ENCODE data around the gene GAGE1. TPM values are rescaled to one million over a fixed set of nuclear protein-coding genes. Genes with fewer than 3 reads are reported as not detected.

The GAGE1 gene
- total and polyA plus RNA-seq, 7 donors: not detected

DNA sequence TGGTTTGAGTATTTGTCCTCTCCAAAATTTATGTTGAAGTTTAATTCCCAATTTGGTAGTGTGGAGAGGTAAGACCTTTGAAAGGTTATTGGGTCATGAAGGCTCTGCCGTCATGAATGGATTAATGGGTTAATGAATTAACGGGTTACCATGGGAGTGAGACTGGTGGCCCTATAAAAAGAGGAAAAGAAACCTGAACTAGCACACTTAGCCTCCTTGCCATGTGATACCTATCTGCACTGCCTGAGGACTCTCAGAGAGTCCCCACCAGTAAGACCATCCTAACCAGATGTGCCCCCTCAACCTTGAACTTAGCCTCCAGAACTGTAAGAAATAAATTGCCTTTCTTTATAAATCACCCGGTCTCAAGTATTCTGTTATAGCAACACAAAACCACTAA lies 57.7 kb downstream of the GAGE1 start:
- no peak for DNase-seq
- H3K4me1 ChIP-seq: no peaks in the 10 kb centered on the region
- WGBS, 3 donors: 62 to 70% (median 68%) methylated on average over 3 of the region's 3 CpGs
- H3K9me3 ChIP-seq: no peaks in the 10 kb centered on the region
- H3K4me3 ChIP-seq: no peak overlapping the region
- H3K36me3 ChIP-seq (ENCODE audit: insufficient read depth in 1 of 2, low read depth in 1 of 2): no peaks in the 10 kb centered on the region
- H3K27me3 ChIP-seq (ENCODE audit: insufficient read depth in 3 of 3, low read length in 2 of 3): peaks cover 0 to 6% (median 0%) of the 10 kb centered on the region in 3 donors
- intact Hi-C loops (cut with DNase I): no loop called here
- no peak for ATAC-seq
- no peak for TF ChIP-seq CTCF (IDR thresholded peaks at IDR 0.05)
- H3K27ac ChIP-seq: no peak overlapping the region

Other genes starting within 250 kb of the GAGE1 start
- not detected for gene GAGE12C, start 66.8 kb upstream of the GAGE1 start, total RNA-seq
- gene GAGE12C, start 66.8 kb upstream of the GAGE1 start, polyA plus RNA-seq: not detected
- not detected for gene GAGE12D, start 57.3 kb upstream of the GAGE1 start, total RNA-seq
- not detected for gene GAGE12D, start 57.3 kb upstream of the GAGE1 start, polyA plus RNA-seq
- gene GAGE12E, start 47.7 kb upstream of the GAGE1 start, total RNA-seq: not detected
- gene GAGE12E, start 47.7 kb upstream of the GAGE1 start, polyA plus RNA-seq: not detected
- not detected for gene GAGE12F, start 38.2 kb upstream of the GAGE1 start, total RNA-seq
- gene GAGE12F, start 38.2 kb upstream of the GAGE1 start, polyA plus RNA-seq: not detected
- gene GAGE12G, start 28.6 kb upstream of the GAGE1 start, total RNA-seq: not detected
- gene GAGE12G, start 28.6 kb upstream of the GAGE1 start, polyA plus RNA-seq: not detected
- not detected for gene GAGE12H, start 19.1 kb upstream of the GAGE1 start, total RNA-seq
- gene GAGE12H, start 19.1 kb upstream of the GAGE1 start, polyA plus RNA-seq: not detected
- gene GAGE2A, start 9.5 kb upstream of the GAGE1 start, total RNA-seq: not detected
- not detected for gene GAGE2A, start 9.5 kb upstream of the GAGE1 start, polyA plus RNA-seq
- gene PAGE1, start 97.0 kb downstream of the GAGE1 start, total RNA-seq: not detected
- not detected for gene PAGE1, start 97.0 kb downstream of the GAGE1 start, polyA plus RNA-seq
- 1 to 10 TPM in 1 of 4 donors, under 1 TPM in 1, not detected in 2; 0.81 to 1.4 TPM for gene PAGE4, start 230.3 kb downstream of the GAGE1 start, total RNA-seq
- 1 to 10 TPM in 1 of 3 donors, under 1 TPM in 1, not detected in 1; 0.92 to 1.4 TPM for gene PAGE4, start 230.3 kb downstream of the GAGE1 start, polyA plus RNA-seq

Data from psoas muscle (tissue), 8 donors.